SU-DHL-6 (cell line): ENCODE results near the gene MAML3.

Experiments
- H2AFZ ChIP-seq: fragments of 200-600 bp; sonication (generic); 2 replicates; pipeline ENCODE4 v1.6.1; 2014; ENCODE audit warnings: low read depth, mild to moderate bottlenecking, moderate library complexity, mixed read lengths, antibody characterized with exemption, low read length; ENCODE audit not compliant: severe bottlenecking
- H3F3A ChIP-seq: fragments of 200-600 bp; shearing (Covaris generic); 2 replicates; pipeline ENCODE4 v1.6.0; 2016; ENCODE audit warnings: antibody characterized with exemption, mild to moderate bottlenecking; ENCODE audit not compliant: insufficient read depth
- H3K27ac ChIP-seq: fragments of 200-600 bp; sonication (generic); 2 replicates; pipeline ENCODE4 v1.5.1; 2016; ENCODE audit warnings: low read depth, mild to moderate bottlenecking, low read length, moderate library complexity, mixed read lengths
- H3K27me3 ChIP-seq: fragments of 200-600 bp; sonication (generic), shearing (Covaris generic); 2 replicates; pipeline ENCODE4 v1.6.0; 2014; ENCODE audit warnings: mild to moderate bottlenecking, low read length
- H3K36me3 ChIP-seq: fragments of 200-600 bp; sonication (generic); 2 replicates; pipeline ENCODE4 v1.6.1; 2014; ENCODE audit warnings: mild to moderate bottlenecking, low read length, mixed read lengths
- H3K4me2 ChIP-seq: fragments of 300-600, 200-600 bp; shearing (Covaris generic), sonication (generic); 2 replicates; pipeline ENCODE4 v1.6.0; 2014; ENCODE audit warnings: low read length, low read depth, mild to moderate bottlenecking; ENCODE audit not compliant: poor library complexity, severe bottlenecking
- H3K4me3 ChIP-seq: fragments of 200-600 bp; sonication (generic); 2 replicates; pipeline ENCODE4 v1.5.1; 2014; ENCODE audit warnings: antibody characterized with exemption, low read length, mild to moderate bottlenecking, mixed read lengths; ENCODE audit not compliant: insufficient read depth, poor library complexity, severe bottlenecking
- H3K79me2 ChIP-seq: fragments of 200-600 bp; sonication (generic); 2 replicates; pipeline ENCODE4 v1.6.1; 2014; ENCODE audit warnings: mild to moderate bottlenecking, low read length, moderate library complexity; ENCODE audit not compliant: insufficient read depth
- H3K9ac ChIP-seq: fragments of 200-600 bp; sonication (generic); 2 replicates; pipeline ENCODE4 v1.7.0; 2014; ENCODE audit warnings: mild to moderate bottlenecking, low read length
- H3K9me2 ChIP-seq: fragments of 200-600 bp; sonication (generic); replicated peaks from 2 replicates; pipeline ENCODE4 v1.6.1; 2014; ENCODE audit warnings: low read length; ENCODE audit not compliant: insufficient read depth
- H3K9me3 ChIP-seq: fragments of 200-600 bp; sonication (generic); 2 replicates; pipeline ENCODE4 v1.6.1; 2014; ENCODE audit warnings: low read length, mixed read lengths; ENCODE audit not compliant: insufficient read depth
- H4K20me1 ChIP-seq: fragments of 200-600 bp; sonication (generic); 2 replicates; pipeline ENCODE4 v1.6.1; 2014; ENCODE audit warnings: low read depth, mild to moderate bottlenecking, antibody characterized with exemption, low read length, moderate library complexity, mixed read lengths
- EZH2phosphoT487 ChIP-seq: fragments of 200-600 bp; sonication (generic), shearing (Covaris generic); conservative IDR thresholded peaks from 2 replicates; pipeline ENCODE4 v1.6.1; 2018; ENCODE audit warnings: mild to moderate bottlenecking, antibody characterized with exemption, low read length, moderate library complexity, mixed read lengths
- TF ChIP-seq, protein P1 (sequence below): fragments of 200-600 bp; sonication (generic); IDR thresholded peaks from one replicate; pipeline ENCODE4 v1.5.1; 2017; ENCODE audit warnings: antibody characterized with exemption, mild to moderate bottlenecking, low read length, moderate library complexity; ENCODE audit not compliant: insufficient read depth, poor library complexity, severe bottlenecking

MAML3 gene

DNA sequence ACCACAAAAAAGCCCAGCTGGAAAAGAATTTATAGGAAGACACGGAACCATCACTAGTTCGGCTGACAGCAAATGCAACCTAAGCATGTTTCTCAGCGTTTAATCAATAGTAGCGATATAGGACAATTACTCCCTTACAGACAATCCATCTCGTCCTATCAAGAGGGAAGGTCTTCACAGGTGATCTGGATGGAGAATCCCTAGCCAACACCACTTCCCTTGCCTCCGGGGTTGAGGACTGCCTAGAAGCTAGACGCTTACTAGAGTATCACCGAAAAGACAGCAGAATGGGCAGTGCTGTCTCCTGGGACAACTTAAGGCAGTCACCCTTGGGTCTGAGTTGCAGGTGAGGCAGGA lies 32.1 kb upstream of the MAML3 start:
- Histone ChIP-seq H3K9me3 (no peaks in the 10 kb centered on the region), H3K79me2 (no peaks in the 10 kb centered on the region), H3K9ac (no peak overlapping the region), H3K4me2 (no peak overlapping the region), H3K27ac (no peak overlapping the region), H2AFZ (no peak overlapping the region), H3K36me3 (no peaks in the 10 kb centered on the region), H4K20me1 (no peaks in the 10 kb centered on the region), H3F3A (no peaks in the 10 kb centered on the region), H3K27me3 (no peaks in the 10 kb centered on the region), H3K4me3 (no peak overlapping the region), H3K9me2 (no peaks in the 10 kb centered on the region)
- TF ChIP-seq, protein P1, sequence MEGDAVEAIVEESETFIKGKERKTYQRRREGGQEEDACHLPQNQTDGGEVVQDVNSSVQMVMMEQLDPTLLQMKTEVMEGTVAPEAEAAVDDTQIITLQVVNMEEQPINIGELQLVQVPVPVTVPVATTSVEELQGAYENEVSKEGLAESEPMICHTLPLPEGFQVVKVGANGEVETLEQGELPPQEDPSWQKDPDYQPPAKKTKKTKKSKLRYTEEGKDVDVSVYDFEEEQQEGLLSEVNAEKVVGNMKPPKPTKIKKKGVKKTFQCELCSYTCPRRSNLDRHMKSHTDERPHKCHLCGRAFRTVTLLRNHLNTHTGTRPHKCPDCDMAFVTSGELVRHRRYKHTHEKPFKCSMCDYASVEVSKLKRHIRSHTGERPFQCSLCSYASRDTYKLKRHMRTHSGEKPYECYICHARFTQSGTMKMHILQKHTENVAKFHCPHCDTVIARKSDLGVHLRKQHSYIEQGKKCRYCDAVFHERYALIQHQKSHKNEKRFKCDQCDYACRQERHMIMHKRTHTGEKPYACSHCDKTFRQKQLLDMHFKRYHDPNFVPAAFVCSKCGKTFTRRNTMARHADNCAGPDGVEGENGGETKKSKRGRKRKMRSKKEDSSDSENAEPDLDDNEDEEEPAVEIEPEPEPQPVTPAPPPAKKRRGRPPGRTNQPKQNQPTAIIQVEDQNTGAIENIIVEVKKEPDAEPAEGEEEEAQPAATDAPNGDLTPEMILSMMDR: no peak
- TF ChIP-seq EZH2phosphoT487: no peak

DNA sequence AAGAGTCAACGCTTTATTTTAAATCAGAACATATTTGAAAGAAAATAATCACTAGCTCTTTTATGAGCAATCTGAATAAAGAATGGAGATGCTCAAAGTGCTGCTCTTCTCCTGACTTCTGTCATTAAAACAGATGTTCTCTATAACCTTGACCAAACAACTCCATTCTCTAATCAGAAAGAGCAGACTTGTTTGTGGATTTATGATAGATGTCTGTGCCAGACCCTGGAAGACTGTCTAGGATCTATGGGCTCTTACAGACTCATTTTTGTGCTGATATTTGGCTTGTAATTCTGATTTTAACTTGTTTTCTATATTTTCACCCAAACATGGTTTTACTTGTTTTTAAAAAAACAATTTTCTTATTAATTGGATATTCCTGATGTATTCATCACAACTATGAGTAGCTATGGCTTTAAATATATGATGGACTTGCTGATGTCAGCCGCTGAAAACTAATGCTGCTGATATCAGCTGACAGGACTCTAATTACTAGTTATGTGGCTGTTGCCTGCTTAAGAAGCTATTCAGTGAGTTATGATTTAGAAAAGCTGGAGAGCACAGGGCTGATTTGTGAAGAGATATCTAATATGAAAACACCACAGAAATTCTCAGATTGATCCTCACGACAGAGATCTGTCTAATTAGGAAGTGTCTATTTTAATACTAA lies 31.6 kb upstream of the MAML3 start:
- H4K20me1 ChIP-seq: no peaks in the 10 kb centered on the region
- no peaks in the 10 kb centered on the region for H3K9me2 ChIP-seq
- H3F3A ChIP-seq: no peaks in the 10 kb centered on the region
- H3K27ac ChIP-seq: no peak overlapping the region
- H3K9ac ChIP-seq: no peak overlapping the region
- H3K27me3 ChIP-seq: no peaks in the 10 kb centered on the region
- no peak overlapping the region for H3K4me3 ChIP-seq
- no peak overlapping the region for H3K4me2 ChIP-seq
- TF ChIP-seq, protein P1: no peak
- no peak for TF ChIP-seq EZH2phosphoT487
- no peak overlapping the region for H2AFZ ChIP-seq
- H3K36me3 ChIP-seq: no peaks in the 10 kb centered on the region
- no peaks in the 10 kb centered on the region for H3K9me3 ChIP-seq
- H3K79me2 ChIP-seq: no peaks in the 10 kb centered on the region

DNA sequence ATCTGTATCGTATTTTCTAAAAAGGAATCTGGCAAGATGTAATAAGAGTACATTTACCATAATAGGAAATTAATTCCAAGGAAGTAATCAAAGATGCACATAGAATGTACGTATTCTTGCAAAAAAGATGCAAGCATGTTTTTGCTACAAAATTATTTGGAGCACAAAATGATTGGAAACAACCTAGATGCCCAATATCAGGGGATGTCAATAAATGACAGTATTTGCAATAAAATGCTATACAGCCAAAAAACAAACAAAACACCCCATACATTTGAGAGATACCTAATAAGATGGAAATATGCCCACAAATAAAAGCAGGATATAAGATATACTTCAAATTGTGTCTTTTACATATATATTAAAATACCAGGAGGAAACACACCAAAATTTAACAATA lies 29.3 kb upstream of the MAML3 start:
- Histone ChIP-seq H2AFZ (no peak overlapping the region), H3K79me2 (no peaks in the 10 kb centered on the region), H4K20me1 (no peaks in the 10 kb centered on the region), H3K9me2 (no peaks in the 10 kb centered on the region), H3K4me3 (no peak overlapping the region), H3F3A (no peaks in the 10 kb centered on the region), H3K36me3 (no peaks in the 10 kb centered on the region), H3K9ac (no peak overlapping the region), H3K9me3 (no peaks in the 10 kb centered on the region), H3K4me2 (no peak overlapping the region), H3K27ac (no peak overlapping the region), H3K27me3 (no peaks in the 10 kb centered on the region)
- TF ChIP-seq, protein P1: no peak
- no peak for TF ChIP-seq EZH2phosphoT487
